ENCODE data around the gene ZNF394. TPM values are rescaled to one million over a fixed set of nuclear protein-coding genes. Genes with fewer than 3 reads are reported as not detected.
A peak's percentile ranks its signal among the peaks of the same experiment; 100 is the strongest.

The ZNF394 gene
- total RNA-seq, 2 experiments from 2014 or later: 25.9 to 28.0 TPM

DNA sequence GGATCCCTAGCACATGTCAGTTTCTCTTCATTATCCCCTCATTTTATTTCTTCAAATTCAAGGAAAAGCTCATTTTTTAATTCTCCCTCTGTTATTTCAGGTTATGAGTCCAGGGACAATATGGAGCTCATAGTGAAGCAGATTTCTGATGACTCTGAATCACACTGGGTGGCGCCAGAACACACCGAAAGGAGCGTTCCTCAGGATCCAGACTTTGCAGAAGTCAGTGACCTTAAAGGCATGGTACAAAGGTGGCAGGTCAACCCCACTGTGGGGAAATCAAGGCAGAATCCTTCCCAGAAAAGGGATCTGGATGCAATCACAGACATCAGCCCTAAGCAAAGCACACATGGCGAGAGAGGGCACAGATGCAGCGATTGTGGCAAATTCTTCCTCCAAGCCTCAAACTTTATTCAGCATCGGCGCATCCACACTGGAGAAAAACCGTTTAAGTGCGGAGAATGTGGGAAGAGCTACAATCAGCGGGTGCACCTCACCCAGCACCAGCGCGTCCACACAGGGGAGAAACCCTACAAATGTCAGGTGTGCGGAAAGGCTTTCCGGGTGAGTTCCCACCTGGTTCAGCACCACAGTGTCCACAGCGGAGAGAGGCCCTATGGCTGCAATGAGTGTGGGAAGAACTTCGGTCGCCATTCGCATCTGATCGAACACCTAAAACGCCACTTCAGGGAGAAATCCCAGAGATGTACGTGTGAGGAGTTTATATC is 25.8 kb upstream of the ZNF394 start:
- ChIA-PET CTCF (interaction anchor here (0.6 to 1.8 kb wide), 17 partner anchors 9 to 464 kb away, joined by 3 to 12 read pairs (median 4); partner anchors contain the start of genes FAM200A and ZNF655), POLR2A (interaction anchor here (1.2 to 1.3 kb wide), 2 partner anchors 15 to 103 kb away, joined by 3 read pairs; no protein-coding TSS in a partner anchor)
- intact Hi-C loops (cut with micrococcal nuclease): no loop called here
- peak; percentile 47 for ATAC-seq
- peak; percentile 53 for DNase-seq
- Mint-ChIP-seq H3K4me3 (no peak overlapping the region), H3K4me1 (ENCODE audit: low read depth) (no peaks in the 10 kb centered on the region), H3K27me3 (no peaks in the 10 kb centered on the region), H3K36me3 (ENCODE audit: low read depth) (peaks cover 48% of the 10 kb centered on the region), H3K9me3 (peaks cover 18% of the 10 kb centered on the region), H3K27ac (no peak overlapping the region)
- TF ChIP-seq, protein P1, sequence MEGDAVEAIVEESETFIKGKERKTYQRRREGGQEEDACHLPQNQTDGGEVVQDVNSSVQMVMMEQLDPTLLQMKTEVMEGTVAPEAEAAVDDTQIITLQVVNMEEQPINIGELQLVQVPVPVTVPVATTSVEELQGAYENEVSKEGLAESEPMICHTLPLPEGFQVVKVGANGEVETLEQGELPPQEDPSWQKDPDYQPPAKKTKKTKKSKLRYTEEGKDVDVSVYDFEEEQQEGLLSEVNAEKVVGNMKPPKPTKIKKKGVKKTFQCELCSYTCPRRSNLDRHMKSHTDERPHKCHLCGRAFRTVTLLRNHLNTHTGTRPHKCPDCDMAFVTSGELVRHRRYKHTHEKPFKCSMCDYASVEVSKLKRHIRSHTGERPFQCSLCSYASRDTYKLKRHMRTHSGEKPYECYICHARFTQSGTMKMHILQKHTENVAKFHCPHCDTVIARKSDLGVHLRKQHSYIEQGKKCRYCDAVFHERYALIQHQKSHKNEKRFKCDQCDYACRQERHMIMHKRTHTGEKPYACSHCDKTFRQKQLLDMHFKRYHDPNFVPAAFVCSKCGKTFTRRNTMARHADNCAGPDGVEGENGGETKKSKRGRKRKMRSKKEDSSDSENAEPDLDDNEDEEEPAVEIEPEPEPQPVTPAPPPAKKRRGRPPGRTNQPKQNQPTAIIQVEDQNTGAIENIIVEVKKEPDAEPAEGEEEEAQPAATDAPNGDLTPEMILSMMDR (IDR thresholded peaks at IDR 0.05): peak; percentile 41

DNA sequence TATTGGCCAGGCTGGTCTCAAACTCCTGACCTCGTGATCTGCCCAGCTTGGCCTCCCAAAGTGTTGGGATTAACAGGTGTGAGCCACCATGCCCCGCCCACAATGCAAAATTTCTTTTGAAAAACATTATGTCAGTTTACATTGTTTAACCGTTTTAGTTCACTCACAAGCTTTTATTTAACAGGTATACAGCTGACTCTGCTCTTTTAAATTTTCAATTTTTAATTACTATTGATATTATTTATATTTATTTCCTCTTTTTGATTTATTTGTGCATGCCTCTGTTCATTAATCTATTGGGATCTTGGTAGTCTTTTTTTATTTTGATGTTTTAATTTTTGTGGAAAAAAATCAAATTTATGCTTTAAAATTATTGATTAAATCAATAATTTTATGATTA is 21.3 kb upstream of the ZNF394 start:
- CTCF ChIA-PET: interaction anchor here (1.2 to 1.3 kb wide), 2 partner anchors 110 to 284 kb away, joined by 3 read pairs; no protein-coding TSS in a partner anchor
- TF ChIP-seq, protein P1 (IDR thresholded peaks at IDR 0.05): no peak
- H3K9me3 Mint-ChIP-seq: no peaks in the 10 kb centered on the region
- intact Hi-C loops (cut with micrococcal nuclease): no loop called here
- H3K27ac Mint-ChIP-seq: no peak overlapping the region
- POLR2A ChIA-PET: interaction anchor here (0.7 to 1.3 kb wide), 3 partner anchors 9 to 19 kb away, joined by 3 to 4 read pairs (median 3); no protein-coding TSS in a partner anchor
- no peak for ATAC-seq
- H3K4me3 Mint-ChIP-seq: no peak overlapping the region
- H3K4me1 Mint-ChIP-seq (ENCODE audit: low read depth): no peaks in the 10 kb centered on the region
- no peak for DNase-seq
- peaks cover 26% of the 10 kb centered on the region for H3K36me3 Mint-ChIP-seq (ENCODE audit: low read depth)
- H3K27me3 Mint-ChIP-seq: no peaks in the 10 kb centered on the region

DNA sequence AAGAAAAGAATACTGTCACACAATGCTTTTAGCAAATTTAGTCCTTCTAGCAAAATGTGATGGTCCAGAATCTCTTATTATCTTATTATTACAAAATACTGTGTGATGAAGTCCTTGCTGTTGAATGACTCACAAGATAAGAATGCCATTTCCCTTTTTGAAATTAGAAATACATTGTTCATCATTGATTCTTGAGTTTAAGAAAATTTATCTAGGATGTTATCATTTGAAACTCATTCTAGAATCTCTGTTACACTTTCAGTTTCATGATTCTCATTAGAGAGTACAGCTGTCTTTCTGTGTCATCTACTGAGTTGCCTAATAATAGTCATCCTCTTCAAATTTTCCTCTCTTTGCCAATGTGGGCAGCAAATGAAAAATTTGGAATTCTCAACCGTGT is 14.0 kb upstream of the ZNF394 start:
- TF ChIP-seq, protein P1 (IDR thresholded peaks at IDR 0.05): no peak
- Mint-ChIP-seq H3K27me3 (no peaks in the 10 kb centered on the region), H3K4me1 (ENCODE audit: low read depth) (peaks cover 11% of the 10 kb centered on the region), H3K27ac (no peak overlapping the region), H3K9me3 (no peaks in the 10 kb centered on the region), H3K4me3 (no peak overlapping the region), H3K36me3 (ENCODE audit: low read depth) (peaks cover 19% of the 10 kb centered on the region)
- ATAC-seq: no peak
- POLR2A ChIA-PET: interaction anchor here (1.1 kb wide), 1 partner anchor 9 kb away, joined by 4 read pairs; no protein-coding TSS in a partner anchor
- intact Hi-C loops (cut with micrococcal nuclease): no loop called here
- CTCF ChIA-PET: interaction anchor here (1.2 to 2.2 kb wide), 2 partner anchors 9 to 12 kb away, joined by 3 to 12 read pairs; no protein-coding TSS in a partner anchor
- DNase-seq: no peak

DNA sequence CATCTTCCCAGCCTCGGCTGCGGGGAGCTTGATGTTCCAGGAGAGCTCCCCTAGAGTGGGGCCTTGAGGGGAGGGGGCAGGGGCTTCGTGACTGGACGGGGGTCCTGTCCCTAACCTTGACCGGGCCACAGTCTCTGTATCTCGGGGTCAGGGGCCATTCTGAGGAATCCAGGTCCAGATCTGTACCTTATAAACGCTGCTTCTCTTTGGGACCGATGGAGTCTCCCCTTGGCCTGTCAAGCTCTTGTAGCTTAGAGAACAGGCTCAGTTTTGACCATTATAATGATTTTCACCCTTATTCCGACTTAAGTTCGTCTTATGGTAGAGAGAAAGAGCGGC is 5.2 kb upstream of the ZNF394 start:
- H3K4me3 Mint-ChIP-seq: peak overlapping the region; percentile 84
- H3K4me1 Mint-ChIP-seq (ENCODE audit: low read depth): peaks cover 27% of the 10 kb centered on the region
- peaks cover 10% of the 10 kb centered on the region for H3K36me3 Mint-ChIP-seq (ENCODE audit: low read depth)
- intact Hi-C loops (cut with micrococcal nuclease): loop anchor here (10.0 kb wide), 1 partner anchor 50 kb away; the partner anchor contains the start of genes FAM200A and ZNF655
- no peaks in the 10 kb centered on the region for H3K27me3 Mint-ChIP-seq
- ATAC-seq (no peak), DNase-seq (no peak)
- ChIA-PET POLR2A (interaction anchor here (0.7 to 2.8 kb wide), 11 partner anchors 9 to 414 kb away, joined by 3 to 9 read pairs (median 3); partner anchors contain the start of genes ATP5MF, TRIM4, ZNF655 and ZNF789), CTCF (interaction anchor here (1.1 to 1.9 kb wide), 3 partner anchors 10 to 52 kb away, joined by 4 to 6 read pairs (median 5); no protein-coding TSS in a partner anchor)
- peak overlapping the region; percentile 95 for H3K27ac Mint-ChIP-seq
- TF ChIP-seq, protein P1 (IDR thresholded peaks at IDR 0.05): no peak
- H3K9me3 Mint-ChIP-seq: peaks cover 3% of the 10 kb centered on the region
